Measurements from ENCODE around the gene TAB3.

DNA sequence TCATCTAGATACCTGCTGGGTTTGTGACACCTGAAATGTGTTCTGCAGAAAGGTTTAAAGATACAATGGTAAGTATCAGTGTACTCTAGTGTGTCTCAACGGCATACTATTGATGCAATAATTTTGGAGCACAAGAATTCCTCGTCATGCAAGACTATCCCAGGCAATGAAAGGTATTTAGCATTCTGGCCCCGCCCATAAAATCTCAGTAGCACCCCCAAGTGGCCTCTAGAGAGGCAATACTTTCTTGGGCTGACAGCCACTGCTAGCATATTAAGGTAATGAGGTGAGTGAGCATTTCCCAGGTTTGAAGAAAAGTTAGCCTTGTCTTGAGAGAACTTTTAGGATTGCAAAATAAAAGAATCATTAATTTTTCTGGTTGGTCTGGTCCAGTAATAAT is 24.0 kb downstream of the TAB3 start:
- TF ChIP-seq, protein P1, sequence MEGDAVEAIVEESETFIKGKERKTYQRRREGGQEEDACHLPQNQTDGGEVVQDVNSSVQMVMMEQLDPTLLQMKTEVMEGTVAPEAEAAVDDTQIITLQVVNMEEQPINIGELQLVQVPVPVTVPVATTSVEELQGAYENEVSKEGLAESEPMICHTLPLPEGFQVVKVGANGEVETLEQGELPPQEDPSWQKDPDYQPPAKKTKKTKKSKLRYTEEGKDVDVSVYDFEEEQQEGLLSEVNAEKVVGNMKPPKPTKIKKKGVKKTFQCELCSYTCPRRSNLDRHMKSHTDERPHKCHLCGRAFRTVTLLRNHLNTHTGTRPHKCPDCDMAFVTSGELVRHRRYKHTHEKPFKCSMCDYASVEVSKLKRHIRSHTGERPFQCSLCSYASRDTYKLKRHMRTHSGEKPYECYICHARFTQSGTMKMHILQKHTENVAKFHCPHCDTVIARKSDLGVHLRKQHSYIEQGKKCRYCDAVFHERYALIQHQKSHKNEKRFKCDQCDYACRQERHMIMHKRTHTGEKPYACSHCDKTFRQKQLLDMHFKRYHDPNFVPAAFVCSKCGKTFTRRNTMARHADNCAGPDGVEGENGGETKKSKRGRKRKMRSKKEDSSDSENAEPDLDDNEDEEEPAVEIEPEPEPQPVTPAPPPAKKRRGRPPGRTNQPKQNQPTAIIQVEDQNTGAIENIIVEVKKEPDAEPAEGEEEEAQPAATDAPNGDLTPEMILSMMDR (IDR thresholded peaks at IDR 0.05) = peak; percentile 46
- TF ChIP-seq EZH2 (IDR thresholded peaks at IDR 0.05) = no peak
